Right forelimb (tissue), 1 donor: ENCODE results near the gene SEC24B.

Source experiments
- DNase-seq: peaks from one replicate; pipeline ENCODE4 v3.0.0-alpha.2; 2018

The SEC24B gene

DNA sequence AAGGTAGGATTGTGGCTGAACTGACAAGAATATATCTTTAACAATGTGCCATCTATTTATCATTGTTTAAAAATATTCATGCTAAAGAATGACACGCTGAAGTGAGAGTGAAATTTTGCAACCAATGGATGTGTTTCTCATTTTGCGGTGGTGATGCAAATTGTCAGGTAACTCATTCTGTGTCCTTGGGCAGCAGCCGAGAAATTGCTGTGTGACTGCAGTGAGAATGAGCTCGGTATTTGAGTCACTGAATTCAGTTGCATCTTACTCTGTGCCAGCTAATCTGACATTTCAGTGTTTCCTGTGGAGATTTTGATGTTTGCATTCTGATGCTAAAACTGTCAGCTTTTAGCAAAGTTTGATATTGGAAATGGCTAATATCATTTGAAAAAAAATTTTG lies 154.6 kb downstream of the SEC24B start:
- no peak for DNase-seq

DNA sequence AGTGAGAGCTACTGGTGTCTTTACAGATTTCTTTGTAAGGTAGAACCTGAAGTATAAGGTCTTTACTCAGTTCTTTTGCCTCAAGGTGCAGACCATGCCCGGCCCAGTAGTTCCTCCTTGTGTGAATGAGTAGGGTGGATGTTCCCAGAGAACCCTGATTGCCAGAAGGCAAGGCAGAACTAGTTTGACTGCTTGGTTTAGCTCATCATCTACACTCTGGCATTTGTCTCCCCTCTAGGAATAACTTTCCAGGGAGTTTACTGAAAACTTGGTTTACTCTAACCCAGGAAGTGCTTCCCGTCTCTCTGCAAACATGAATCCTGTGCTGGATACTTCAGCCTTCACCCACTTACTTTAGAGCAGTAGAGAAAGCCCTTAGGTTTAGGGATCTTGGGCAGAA lies 155.5 kb downstream of the SEC24B start:
- DNase-seq: no peak

DNA sequence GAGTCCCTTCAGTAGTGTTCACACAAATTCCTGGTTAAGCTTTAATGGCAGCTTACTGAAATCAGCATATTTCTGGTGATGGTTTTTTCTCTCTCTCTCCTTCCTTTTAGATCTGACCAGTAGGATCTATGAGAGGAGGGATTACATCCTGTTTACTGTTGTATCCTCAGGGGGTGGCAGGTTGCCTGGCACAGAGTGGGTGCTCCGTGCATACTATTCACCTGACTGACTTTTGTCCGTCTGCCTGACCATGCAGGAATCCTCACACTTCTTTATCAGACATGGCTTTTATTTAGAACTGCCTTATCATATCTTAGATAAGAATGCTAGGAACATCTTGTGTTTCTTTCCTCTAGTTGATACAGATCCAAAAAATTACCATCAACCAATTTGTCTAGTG lies 156.0 kb downstream of the SEC24B start:
- DNase-seq: no peak
